KMS-11 (cell line): ENCODE measurements around the gene NME7.

Experiments used
- H2AFZ ChIP-seq: fragments of 200-600 bp; sonication (generic); 2 replicates; pipeline ENCODE4 v1.6.1; 2016; ENCODE audit warnings: antibody characterized with exemption, mixed run types, low read depth
- H3K27ac ChIP-seq: fragments of 200-600 bp; sonication (generic); 2 replicates; pipeline ENCODE4 v1.6.1; 2016; ENCODE audit warnings: mild to moderate bottlenecking, mixed run types
- H3K27me3 ChIP-seq: fragments of 200-600 bp; sonication (generic); 2 replicates; pipeline ENCODE4 v1.6.1; 2017; ENCODE audit warnings: mild to moderate bottlenecking, low read depth, mixed run types, moderate library complexity; ENCODE audit not compliant: insufficient read depth
- H3K36me3 ChIP-seq: fragments of 200-600 bp; sonication (generic); 2 replicates; pipeline ENCODE4 v1.6.1; 2017; ENCODE audit warnings: mild to moderate bottlenecking, mixed run types; ENCODE audit not compliant: insufficient read depth
- H3K4me1 ChIP-seq: fragments of 200-600 bp; sonication (generic); 2 replicates; pipeline ENCODE4 v1.6.1; 2016; ENCODE audit warnings: mild to moderate bottlenecking, low read depth, mixed run types; ENCODE audit not compliant: poor library complexity, severe bottlenecking
- H3K4me2 ChIP-seq: fragments of 200-600 bp; sonication (generic); 2 replicates; pipeline ENCODE4 v1.7.0; 2016; ENCODE audit warnings: mild to moderate bottlenecking, mixed run types
- H3K4me3 ChIP-seq: fragments of 200-600 bp; sonication (generic); IDR thresholded peaks from 2 replicates; pipeline ENCODE4 v1.6.1; 2017; ENCODE audit warnings: low read depth, low read length, mixed read lengths; ENCODE audit not compliant: insufficient read depth
- H3K79me2 ChIP-seq: fragments of 200-600 bp; sonication (generic); 2 replicates; pipeline ENCODE4 v1.6.1; 2016; ENCODE audit warnings: low read depth, mixed run types; ENCODE audit not compliant: insufficient read depth
- H3K9ac ChIP-seq: fragments of 200-600 bp; sonication (generic); 2 replicates; pipeline ENCODE4 v1.6.1; 2016; ENCODE audit warnings: mild to moderate bottlenecking, mixed run types
- H4K20me1 ChIP-seq: fragments of 200-600 bp; sonication (generic); 2 replicates; pipeline ENCODE4 v1.6.1; 2016; ENCODE audit warnings: mild to moderate bottlenecking, mixed run types; ENCODE audit not compliant: insufficient read depth
- TF ChIP-seq, protein P1 (sequence below): fragments of 200-600 bp; sonication (generic); conservative IDR thresholded peaks from 2 replicates; pipeline ENCODE4 v1.6.1; 2017; ENCODE audit warnings: low read depth, mild to moderate bottlenecking, antibody characterized with exemption, low read length, moderate library complexity, mixed read lengths

The NME7 gene

DNA sequence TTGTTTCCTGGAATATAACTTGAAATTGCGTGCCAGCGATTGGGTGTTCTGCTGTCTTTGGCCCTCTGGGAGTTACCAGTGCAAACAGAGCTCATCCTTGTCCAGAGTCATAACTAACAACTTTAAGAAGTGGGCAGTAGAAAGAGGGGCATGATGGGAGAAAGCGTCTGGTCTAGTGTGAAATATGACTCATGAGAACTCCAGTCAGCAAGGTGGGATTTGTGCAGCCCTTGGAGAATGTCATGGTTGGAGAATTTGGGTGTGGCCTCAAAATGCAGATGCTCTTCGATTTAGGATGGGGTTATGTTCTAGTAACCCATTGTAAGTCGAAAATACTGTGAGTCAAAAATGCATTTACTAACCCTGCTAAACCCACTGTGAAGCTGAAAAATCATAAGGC lies 248.2 kb downstream of the NME7 start:
- no peak overlapping the region for H3K4me3 ChIP-seq
- no peak overlapping the region for H3K9ac ChIP-seq
- no peaks in the 10 kb centered on the region for H4K20me1 ChIP-seq
- H2AFZ ChIP-seq, result no peak overlapping the region
- TF ChIP-seq, protein P1, sequence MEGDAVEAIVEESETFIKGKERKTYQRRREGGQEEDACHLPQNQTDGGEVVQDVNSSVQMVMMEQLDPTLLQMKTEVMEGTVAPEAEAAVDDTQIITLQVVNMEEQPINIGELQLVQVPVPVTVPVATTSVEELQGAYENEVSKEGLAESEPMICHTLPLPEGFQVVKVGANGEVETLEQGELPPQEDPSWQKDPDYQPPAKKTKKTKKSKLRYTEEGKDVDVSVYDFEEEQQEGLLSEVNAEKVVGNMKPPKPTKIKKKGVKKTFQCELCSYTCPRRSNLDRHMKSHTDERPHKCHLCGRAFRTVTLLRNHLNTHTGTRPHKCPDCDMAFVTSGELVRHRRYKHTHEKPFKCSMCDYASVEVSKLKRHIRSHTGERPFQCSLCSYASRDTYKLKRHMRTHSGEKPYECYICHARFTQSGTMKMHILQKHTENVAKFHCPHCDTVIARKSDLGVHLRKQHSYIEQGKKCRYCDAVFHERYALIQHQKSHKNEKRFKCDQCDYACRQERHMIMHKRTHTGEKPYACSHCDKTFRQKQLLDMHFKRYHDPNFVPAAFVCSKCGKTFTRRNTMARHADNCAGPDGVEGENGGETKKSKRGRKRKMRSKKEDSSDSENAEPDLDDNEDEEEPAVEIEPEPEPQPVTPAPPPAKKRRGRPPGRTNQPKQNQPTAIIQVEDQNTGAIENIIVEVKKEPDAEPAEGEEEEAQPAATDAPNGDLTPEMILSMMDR, result no peak
- no peaks in the 10 kb centered on the region for H3K36me3 ChIP-seq
- H3K4me1 ChIP-seq, result peaks cover 19% of the 10 kb centered on the region
- H3K4me2 ChIP-seq, result no peak overlapping the region
- no peaks in the 10 kb centered on the region for H3K79me2 ChIP-seq
- H3K27me3 ChIP-seq, result no peaks in the 10 kb centered on the region
- H3K27ac ChIP-seq, result no peak overlapping the region

GRCh38 chr1:169118227-169118626 lies 249.4 kb downstream of the NME7 start:
- TF ChIP-seq, protein P1, result no peak
- Histone ChIP-seq H3K9ac (no peak overlapping the region), H3K4me2 (no peak overlapping the region), H3K36me3 (no peaks in the 10 kb centered on the region), H2AFZ (no peak overlapping the region), H3K27me3 (no peaks in the 10 kb centered on the region), H4K20me1 (no peaks in the 10 kb centered on the region), H3K27ac (no peak overlapping the region), H3K4me1 (peaks cover 19% of the 10 kb centered on the region), H3K4me3 (no peak overlapping the region), H3K79me2 (no peaks in the 10 kb centered on the region)

- TF ChIP-seq, protein P1, result no peak
- H3K79me2 ChIP-seq, result no peaks in the 10 kb centered on the region
- H3K4me1 ChIP-seq, result peaks cover 19% of the 10 kb centered on the region
- H3K27me3 ChIP-seq, result no peaks in the 10 kb centered on the region
- H2AFZ ChIP-seq, result no peak overlapping the region
- no peaks in the 10 kb centered on the region for H4K20me1 ChIP-seq
- no peaks in the 10 kb centered on the region for H3K36me3 ChIP-seq
- no peak overlapping the region for H3K4me2 ChIP-seq
- no peak overlapping the region for H3K4me3 ChIP-seq
- H3K27ac ChIP-seq, result no peak overlapping the region
- no peak overlapping the region for H3K9ac ChIP-seq
These were observed 250.0 kb downstream of the NME7 start for GRCh38 chr1:169117599-169117998.

DNA sequence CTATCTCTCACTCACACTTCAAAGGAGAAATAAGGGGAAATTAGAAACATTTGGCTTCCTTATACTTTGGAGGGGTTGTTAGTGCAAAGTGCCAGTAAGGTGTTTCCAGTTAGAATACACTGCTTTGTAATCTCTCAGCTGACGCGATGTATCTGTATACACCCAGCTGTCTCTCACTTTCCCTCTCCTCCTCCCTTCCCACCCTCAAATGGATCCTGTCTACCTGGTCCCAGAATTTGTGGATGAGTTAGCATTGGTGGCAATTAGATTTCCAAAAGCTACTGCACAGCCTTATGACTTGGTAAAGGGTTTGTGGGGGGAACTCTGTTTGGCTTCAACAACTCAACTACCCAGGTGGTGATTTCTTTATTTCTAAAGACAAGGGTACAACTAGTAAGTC lies 250.6 kb downstream of the NME7 start:
- H3K9ac ChIP-seq, result no peak overlapping the region
- H3K27me3 ChIP-seq, result no peaks in the 10 kb centered on the region
- TF ChIP-seq, protein P1, result no peak
- H3K79me2 ChIP-seq, result no peaks in the 10 kb centered on the region
- no peak overlapping the region for H3K4me2 ChIP-seq
- no peak overlapping the region for H3K27ac ChIP-seq
- H3K4me3 ChIP-seq, result no peak overlapping the region
- H4K20me1 ChIP-seq, result no peaks in the 10 kb centered on the region
- H2AFZ ChIP-seq, result no peak overlapping the region
- no peaks in the 10 kb centered on the region for H3K36me3 ChIP-seq
- peaks cover 19% of the 10 kb centered on the region for H3K4me1 ChIP-seq
